Measurements from ENCODE around the gene TRMT2A.

Gene TRMT2A

DNA sequence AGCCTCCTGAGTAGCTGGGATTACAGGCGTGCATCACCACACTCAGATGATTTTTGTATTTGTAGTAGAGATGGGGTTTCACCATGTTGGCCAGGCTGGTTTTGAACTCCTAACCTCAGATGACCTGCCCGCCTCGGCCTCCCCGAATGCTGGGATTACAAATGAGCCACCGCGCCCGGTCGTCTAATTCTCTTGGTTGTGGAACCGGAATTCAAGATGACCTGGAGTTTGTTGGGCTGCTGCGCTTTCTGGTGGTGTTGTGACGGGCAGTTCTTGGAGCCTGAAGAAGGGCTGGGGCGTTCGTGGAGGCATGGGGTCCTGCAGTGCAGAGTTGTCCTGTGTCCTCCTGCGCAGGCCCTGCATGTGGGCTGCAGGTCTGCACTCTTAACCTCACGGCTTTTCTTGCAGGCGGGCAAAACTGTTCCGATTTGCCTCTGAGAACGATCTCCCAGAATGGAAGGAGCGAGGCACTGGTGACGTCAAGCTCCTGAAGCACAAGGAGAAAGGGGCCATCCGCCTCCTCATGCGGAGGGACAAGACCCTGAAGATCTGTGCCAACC lies 4.9 kb upstream of the TRMT2A start:
- no peak for ATAC-seq
- TF ChIP-seq ZNF565 (CRISPR knock-in tag; conservative IDR thresholded peaks at IDR 0.05; ENCODE audit: low read depth) (no peak), ARNTL (CRISPR knock-in tag; IDR thresholded peaks at IDR 0.05; ENCODE audit: borderline replicate concordance, low read depth) (no peak), OSR1 (CRISPR knock-in tag; IDR thresholded peaks at IDR 0.05) (no peak), ZNF70 (CRISPR knock-in tag; IDR thresholded peaks at IDR 0.05) (no peak), CSDC2 (CRISPR knock-in tag; IDR thresholded peaks at IDR 0.05) (no peak), ZFP3 (CRISPR knock-in tag; IDR thresholded peaks at IDR 0.05) (no peak), ZFP30 (CRISPR knock-in tag; IDR thresholded peaks at IDR 0.05) (no peak), BACH2 (CRISPR knock-in tag; IDR thresholded peaks at IDR 0.05; ENCODE audit: borderline replicate concordance) (no peak), GLIS3 (CRISPR knock-in tag; IDR thresholded peaks at IDR 0.05) (no peak), ISL1 (CRISPR knock-in tag; IDR thresholded peaks at IDR 0.05) (no peak)

DNA sequence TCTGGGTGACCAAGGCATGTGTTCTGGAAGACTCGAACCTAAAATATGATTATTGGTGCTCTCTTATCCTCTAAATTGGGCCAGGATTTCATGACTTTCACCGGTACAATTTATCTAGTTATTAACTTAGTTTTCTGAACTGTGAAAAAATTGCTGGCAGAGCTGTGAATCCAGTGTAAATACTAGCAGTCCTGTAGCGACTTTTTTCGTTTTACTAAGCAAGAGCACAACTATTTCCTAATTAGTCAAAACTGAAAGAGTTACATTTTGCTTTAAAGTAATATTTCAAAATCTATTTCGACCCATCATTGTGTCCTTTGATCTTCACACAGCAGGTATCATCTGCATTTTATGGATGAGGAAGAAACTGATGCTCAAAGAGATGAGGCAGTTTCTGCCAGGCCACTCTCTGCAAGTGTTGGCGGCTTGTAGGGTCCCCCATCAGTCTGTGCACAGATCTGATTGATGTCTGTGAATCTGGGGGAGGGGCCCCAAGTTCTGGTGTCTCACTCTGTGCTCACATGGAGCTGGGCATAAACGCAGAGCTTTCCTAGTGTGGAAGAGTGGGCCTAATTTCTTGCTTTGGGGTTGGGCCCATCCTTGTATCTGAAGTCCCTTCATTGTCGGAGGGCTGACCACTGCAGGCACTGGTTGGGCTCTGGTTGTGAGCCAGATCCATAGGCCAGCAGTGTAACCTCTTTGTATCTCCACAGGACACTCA lies 1.4 kb upstream of the TRMT2A start:
- ATAC-seq = no peak
- TF ChIP-seq, protein P1, sequence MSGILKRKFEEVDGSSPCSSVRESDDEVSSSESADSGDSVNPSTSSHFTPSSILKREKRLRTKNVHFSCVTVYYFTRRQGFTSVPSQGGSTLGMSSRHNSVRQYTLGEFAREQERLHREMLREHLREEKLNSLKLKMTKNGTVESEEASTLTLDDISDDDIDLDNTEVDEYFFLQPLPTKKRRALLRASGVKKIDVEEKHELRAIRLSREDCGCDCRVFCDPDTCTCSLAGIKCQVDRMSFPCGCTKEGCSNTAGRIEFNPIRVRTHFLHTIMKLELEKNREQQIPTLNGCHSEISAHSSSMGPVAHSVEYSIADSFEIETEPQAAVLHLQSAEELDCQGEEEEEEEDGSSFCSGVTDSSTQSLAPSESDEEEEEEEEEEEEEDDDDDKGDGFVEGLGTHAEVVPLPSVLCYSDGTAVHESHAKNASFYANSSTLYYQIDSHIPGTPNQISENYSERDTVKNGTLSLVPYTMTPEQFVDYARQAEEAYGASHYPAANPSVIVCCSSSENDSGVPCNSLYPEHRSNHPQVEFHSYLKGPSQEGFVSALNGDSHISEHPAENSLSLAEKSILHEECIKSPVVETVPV (CRISPR knock-in tag; IDR thresholded peaks at IDR 0.05) = no peak
- no peak for TF ChIP-seq ISL1 (CRISPR knock-in tag; IDR thresholded peaks at IDR 0.05)
- no peak for TF ChIP-seq ZNF70 (CRISPR knock-in tag; IDR thresholded peaks at IDR 0.05)
- TF ChIP-seq ZFP30 (CRISPR knock-in tag; IDR thresholded peaks at IDR 0.05) = no peak
- no peak for TF ChIP-seq RARB (CRISPR knock-in tag; IDR thresholded peaks at IDR 0.05)
- no peak for TF ChIP-seq ARNTL (CRISPR knock-in tag; IDR thresholded peaks at IDR 0.05; ENCODE audit: borderline replicate concordance, low read depth)
- no peak for TF ChIP-seq TOX (CRISPR knock-in tag; IDR thresholded peaks at IDR 0.05; ENCODE audit: borderline replicate concordance)
- TF ChIP-seq PPARA (CRISPR knock-in tag; IDR thresholded peaks at IDR 0.05; ENCODE audit: borderline replicate concordance) = no peak
- TF ChIP-seq BACH2 (CRISPR knock-in tag; IDR thresholded peaks at IDR 0.05; ENCODE audit: borderline replicate concordance) = no peak
- TF ChIP-seq ZNF565 (CRISPR knock-in tag; conservative IDR thresholded peaks at IDR 0.05; ENCODE audit: low read depth) = no peak
- TF ChIP-seq ZNF8 (CRISPR knock-in tag; IDR thresholded peaks at IDR 0.05) = no peak

DNA sequence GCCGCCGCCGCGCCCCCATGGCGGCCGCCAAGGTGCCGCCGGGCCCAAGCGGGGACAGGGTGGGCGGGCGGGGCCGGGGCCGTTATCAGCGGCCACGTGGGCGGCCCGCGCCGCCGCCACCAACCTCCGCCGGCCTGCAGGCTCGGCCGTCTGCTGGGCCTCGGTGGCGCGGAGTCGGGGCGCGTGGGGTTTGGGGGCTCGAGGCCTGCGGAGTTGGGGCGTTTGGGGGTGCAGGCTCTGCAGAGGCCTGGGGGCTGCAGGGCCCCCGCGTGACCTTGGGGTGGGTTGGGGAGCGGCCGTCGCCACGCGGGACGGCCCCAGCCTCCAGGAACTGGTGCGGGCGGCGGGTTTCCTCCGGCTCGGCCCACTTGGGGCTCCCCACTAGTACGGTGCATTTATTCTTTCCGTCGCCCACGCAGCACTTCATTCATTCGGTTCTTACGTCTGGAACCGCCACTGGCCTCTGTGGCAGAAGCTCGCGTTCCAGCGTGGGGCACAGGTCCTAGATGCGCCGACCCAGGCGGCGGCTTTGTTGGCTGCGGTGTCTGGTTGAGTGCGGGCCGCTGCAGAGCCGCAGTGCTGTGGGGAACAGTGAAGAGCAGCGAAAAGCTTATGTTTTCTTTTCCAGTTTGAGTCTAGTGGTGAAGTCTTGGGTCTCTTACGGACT lies 740 bp upstream of the TRMT2A start:
- TF ChIP-seq, protein P2, sequence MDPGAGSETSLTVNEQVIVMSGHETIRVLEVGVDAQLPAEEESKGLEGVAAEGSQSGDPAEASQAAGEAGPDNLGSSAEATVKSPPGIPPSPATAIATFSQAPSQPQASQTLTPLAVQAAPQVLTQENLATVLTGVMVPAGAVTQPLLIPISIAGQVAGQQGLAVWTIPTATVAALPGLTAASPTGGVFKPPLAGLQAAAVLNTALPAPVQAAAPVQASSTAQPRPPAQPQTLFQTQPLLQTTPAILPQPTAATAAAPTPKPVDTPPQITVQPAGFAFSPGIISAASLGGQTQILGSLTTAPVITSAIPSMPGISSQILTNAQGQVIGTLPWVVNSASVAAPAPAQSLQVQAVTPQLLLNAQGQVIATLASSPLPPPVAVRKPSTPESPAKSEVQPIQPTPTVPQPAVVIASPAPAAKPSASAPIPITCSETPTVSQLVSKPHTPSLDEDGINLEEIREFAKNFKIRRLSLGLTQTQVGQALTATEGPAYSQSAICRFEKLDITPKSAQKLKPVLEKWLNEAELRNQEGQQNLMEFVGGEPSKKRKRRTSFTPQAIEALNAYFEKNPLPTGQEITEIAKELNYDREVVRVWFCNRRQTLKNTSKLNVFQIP (CRISPR knock-in tag; IDR thresholded peaks at IDR 0.05; ENCODE audit: borderline replicate concordance, low read depth) = no peak
- TF ChIP-seq, protein P3, sequence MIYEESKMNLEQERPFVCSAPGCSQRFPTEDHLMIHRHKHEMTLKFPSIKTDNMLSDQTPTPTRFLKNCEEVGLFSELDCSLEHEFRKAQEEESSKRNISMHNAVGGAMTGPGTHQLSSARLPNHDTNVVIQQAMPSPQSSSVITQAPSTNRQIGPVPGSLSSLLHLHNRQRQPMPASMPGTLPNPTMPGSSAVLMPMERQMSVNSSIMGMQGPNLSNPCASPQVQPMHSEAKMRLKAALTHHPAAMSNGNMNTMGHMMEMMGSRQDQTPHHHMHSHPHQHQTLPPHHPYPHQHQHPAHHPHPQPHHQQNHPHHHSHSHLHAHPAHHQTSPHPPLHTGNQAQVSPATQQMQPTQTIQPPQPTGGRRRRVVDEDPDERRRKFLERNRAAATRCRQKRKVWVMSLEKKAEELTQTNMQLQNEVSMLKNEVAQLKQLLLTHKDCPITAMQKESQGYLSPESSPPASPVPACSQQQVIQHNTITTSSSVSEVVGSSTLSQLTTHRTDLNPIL (CRISPR knock-in tag; IDR thresholded peaks at IDR 0.05; ENCODE audit: low read depth) = no peak
- TF ChIP-seq ZNF8 (CRISPR knock-in tag; IDR thresholded peaks at IDR 0.05) (no peak), SNAI2 (CRISPR knock-in tag; IDR thresholded peaks at IDR 0.05) (no peak), TCF4 (CRISPR knock-in tag; IDR thresholded peaks at IDR 0.05; ENCODE audit: borderline replicate concordance) (no peak), ZFP30 (CRISPR knock-in tag; IDR thresholded peaks at IDR 0.05) (no peak), GLIS3 (CRISPR knock-in tag; IDR thresholded peaks at IDR 0.05) (no peak), ZFP3 (CRISPR knock-in tag; IDR thresholded peaks at IDR 0.05) (no peak), CSDC2 (CRISPR knock-in tag; IDR thresholded peaks at IDR 0.05) (no peak), ISL1 (CRISPR knock-in tag; IDR thresholded peaks at IDR 0.05) (no peak)
- TF ChIP-seq, protein P4, sequence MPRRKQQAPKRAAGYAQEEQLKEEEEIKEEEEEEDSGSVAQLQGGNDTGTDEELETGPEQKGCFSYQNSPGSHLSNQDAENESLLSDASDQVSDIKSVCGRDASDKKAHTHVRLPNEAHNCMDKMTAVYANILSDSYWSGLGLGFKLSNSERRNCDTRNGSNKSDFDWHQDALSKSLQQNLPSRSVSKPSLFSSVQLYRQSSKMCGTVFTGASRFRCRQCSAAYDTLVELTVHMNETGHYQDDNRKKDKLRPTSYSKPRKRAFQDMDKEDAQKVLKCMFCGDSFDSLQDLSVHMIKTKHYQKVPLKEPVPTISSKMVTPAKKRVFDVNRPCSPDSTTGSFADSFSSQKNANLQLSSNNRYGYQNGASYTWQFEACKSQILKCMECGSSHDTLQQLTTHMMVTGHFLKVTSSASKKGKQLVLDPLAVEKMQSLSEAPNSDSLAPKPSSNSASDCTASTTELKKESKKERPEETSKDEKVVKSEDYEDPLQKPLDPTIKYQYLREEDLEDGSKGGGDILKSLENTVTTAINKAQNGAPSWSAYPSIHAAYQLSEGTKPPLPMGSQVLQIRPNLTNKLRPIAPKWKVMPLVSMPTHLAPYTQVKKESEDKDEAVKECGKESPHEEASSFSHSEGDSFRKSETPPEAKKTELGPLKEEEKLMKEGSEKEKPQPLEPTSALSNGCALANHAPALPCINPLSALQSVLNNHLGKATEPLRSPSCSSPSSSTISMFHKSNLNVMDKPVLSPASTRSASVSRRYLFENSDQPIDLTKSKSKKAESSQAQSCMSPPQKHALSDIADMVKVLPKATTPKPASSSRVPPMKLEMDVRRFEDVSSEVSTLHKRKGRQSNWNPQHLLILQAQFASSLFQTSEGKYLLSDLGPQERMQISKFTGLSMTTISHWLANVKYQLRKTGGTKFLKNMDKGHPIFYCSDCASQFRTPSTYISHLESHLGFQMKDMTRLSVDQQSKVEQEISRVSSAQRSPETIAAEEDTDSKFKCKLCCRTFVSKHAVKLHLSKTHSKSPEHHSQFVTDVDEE (CRISPR knock-in tag; IDR thresholded peaks at IDR 0.05) = no peak
- TF ChIP-seq, protein P1 (CRISPR knock-in tag; IDR thresholded peaks at IDR 0.05) = no peak
- peak; percentile 9; the same call in 2 of the 3 replicates for ATAC-seq
